GM12878 (cell line): ENCODE results near the gene TBC1D10B. TPM values are rescaled to one million over a fixed set of nuclear protein-coding genes. Genes with fewer than 3 reads are reported as not detected.

Source experiments
- ATAC-seq: fragments of 200-7000 bp; cut with Tn5 transposase; 3 replicates; pipeline ENCODE4 v1.9.1; 2020; ENCODE audit warnings: mild to moderate bottlenecking, moderate library complexity
- BruUV-seq: library from RNA; stranded (reverse); fragments of 400-500 nt; replicated peaks from 2 replicates; lab custom pipeline; 2021; lab: Mats Ljungman, UMichigan
- CTCF ChIA-PET: fragments of 300-600 bp; sonication (Branson Sonifier 250); formaldehyde crosslinking; extraction: SDS; loops from one replicate; lab custom pipeline; 2021; ENCODE audit warnings: inconsistent platforms; lab: Yijun Ruan, JAX
- POLR2A ChIA-PET: fragments of 350-600 bp; formaldehyde crosslinking; extraction: SDS; loops from one replicate; lab custom pipeline; 2021; ENCODE audit warnings: inconsistent platforms; lab: Charles Lee
- RAD21 ChIA-PET: fragments of 300-600 bp; sonication (Branson Sonifier 250); formaldehyde crosslinking; loops from one replicate; lab custom pipeline; 2023; ENCODE audit warnings: antibody characterized with exemption; ENCODE audit not compliant: unreplicated experiment; lab: Charles Lee
- SMC1A ChIA-PET: fragments of 300-600 bp; sonication (Branson Sonifier 250); formaldehyde crosslinking; loops from one replicate; lab custom pipeline; 2023; ENCODE audit not compliant: unreplicated experiment, uncharacterized antibody; lab: Charles Lee
- DNase-seq: peaks from one replicate; pipeline ENCODE4 v3.0.0-alpha.2; 2011; ENCODE audit warnings: low read depth, low spot score
- FAIRE-seq: peaks from 3 replicates; lab custom pipeline; 2011; peaks lifted over from hg19 to GRCh38; lab: Jason Lieb, UNC
- H2AFZ ChIP-seq: 2 replicates; pipeline ENCODE4 v1.6.0; 2011; ENCODE audit warnings: low read depth, low read length, control low read depth; ENCODE audit not compliant: control insufficient read depth
- H3K27ac ChIP-seq: 2 replicates; pipeline ENCODE4 v1.5.1; 2011; ENCODE audit warnings: control low read depth; ENCODE audit not compliant: control insufficient read depth, insufficient read depth
- H3K27me3 ChIP-seq, 2 experiments: replicated peaks in 1 of 2; 2 replicates each; pipeline versions ENCODE4 v1.6.0 to v1.6.1; 2011; ENCODE audit warnings: low read length in 1 of 2; ENCODE audit not compliant: control insufficient read depth in 2 of 2, insufficient read depth in 2 of 2
- H3K36me3 ChIP-seq, 2 experiments: 2 replicates each; pipeline ENCODE4 v1.5.1; 2011; ENCODE audit warnings: low read length in 1 of 2; ENCODE audit not compliant: control insufficient read depth in 2 of 2, insufficient read depth in 2 of 2
- H3K4me1 ChIP-seq: 2 replicates; pipeline ENCODE4 v1.6.1; 2011; ENCODE audit warnings: mild to moderate bottlenecking, low read length, moderate library complexity, mixed read lengths; ENCODE audit not compliant: control insufficient read depth, insufficient read depth
- H3K4me2 ChIP-seq: 2 replicates; pipeline ENCODE4 v1.6.0; 2011; ENCODE audit warnings: control low read depth; ENCODE audit not compliant: control insufficient read depth, insufficient read depth
- H3K4me3 ChIP-seq: fragments of 200-600 bp; sonication (generic); 2 replicates; pipeline ENCODE4 v1.5.1; 2016
- H3K79me2 ChIP-seq: 2 replicates; pipeline ENCODE4 v1.6.0; 2011; ENCODE audit warnings: low read length; ENCODE audit not compliant: control insufficient read depth, insufficient read depth
- H3K9ac ChIP-seq: 2 replicates; pipeline ENCODE4 v1.8.0; 2011; ENCODE audit warnings: low read length, control low read depth, mixed read lengths; ENCODE audit not compliant: control insufficient read depth, insufficient read depth
- H3K9me3 ChIP-seq: replicated peaks from 3 replicates; pipeline ENCODE4 v1.5.1; 2011; ENCODE audit warnings: mild to moderate bottlenecking, low read length; ENCODE audit not compliant: control insufficient read depth, insufficient read depth
- H4K20me1 ChIP-seq: 2 replicates; pipeline ENCODE4 v1.6.0; 2011; ENCODE audit not compliant: control insufficient read depth, insufficient read depth
- ATF3 ChIP-seq: IDR thresholded peaks from 2 replicates; pipeline ENCODE4 v1.6.1; 2011; ENCODE audit warnings: low read depth, mild to moderate bottlenecking, low read length, moderate library complexity, borderline replicate concordance; ENCODE audit errors: extremely low read depth
- CBX5 ChIP-seq: sonication (generic); IDR thresholded peaks from 2 replicates; pipeline ENCODE4 v1.6.1; 2016; ENCODE audit warnings: low read depth, moderate library complexity, mild to moderate bottlenecking, inconsistent platforms
- CHD1 ChIP-seq: IDR thresholded peaks from 2 replicates; pipeline ENCODE4 v1.6.1; 2012; ENCODE audit warnings: low read depth, low read length, improper control_type of control experiment
- ESRRA ChIP-seq: IDR thresholded peaks from 2 replicates; pipeline ENCODE4 v1.6.1; 2012; ENCODE audit warnings: mild to moderate bottlenecking, low read length, improper control_type of control experiment
- EZH2 ChIP-seq: IDR thresholded peaks from 2 replicates; pipeline ENCODE4 v1.6.1; 2012; ENCODE audit warnings: low read depth, mild to moderate bottlenecking, control low read depth, inconsistent platforms, low read length, borderline replicate concordance; ENCODE audit not compliant: control insufficient read depth
- IRF3 ChIP-seq: fragments of 450-650 bp; IDR thresholded peaks from 2 replicates; pipeline ENCODE4 v1.6.1; 2014; ENCODE audit warnings: mild to moderate bottlenecking
- JUND ChIP-seq: IDR thresholded peaks from 2 replicates; pipeline ENCODE4 v1.6.1; 2012; ENCODE audit warnings: low read depth, mild to moderate bottlenecking, low read length, improper control_type of control experiment, moderate library complexity
- MEF2B ChIP-seq: fragments of 450-650 bp; IDR thresholded peaks from 2 replicates; pipeline ENCODE4 v1.6.1; 2018; ENCODE audit warnings: mild to moderate bottlenecking, moderate library complexity; ENCODE audit not compliant: partially characterized antibody, poor library complexity, severe bottlenecking
- NBN ChIP-seq: fragments of 450-650 bp; IDR thresholded peaks from 2 replicates; pipeline ENCODE4 v1.6.1; 2016
- NFIC ChIP-seq: IDR thresholded peaks from 2 replicates; pipeline ENCODE4 v1.6.1; 2012; ENCODE audit warnings: low read depth, mild to moderate bottlenecking, inconsistent platforms, low read length, moderate library complexity
- NFYA ChIP-seq: IDR thresholded peaks from 2 replicates; pipeline ENCODE4 v1.6.1; 2011; ENCODE audit warnings: low read depth, mild to moderate bottlenecking, low read length, improper control_type of control experiment, borderline replicate concordance
- RCOR1 ChIP-seq: conservative IDR thresholded peaks from 2 replicates; pipeline ENCODE4 v1.6.1; 2012; ENCODE audit warnings: low read depth, low read length, improper control_type of control experiment
- SIX5 ChIP-seq: IDR thresholded peaks from 2 replicates; pipeline ENCODE4 v1.6.1; 2011; ENCODE audit warnings: mild to moderate bottlenecking, low read depth, low read length, moderate library complexity; ENCODE audit not compliant: severe bottlenecking
- TAF1 ChIP-seq: IDR thresholded peaks from 2 replicates; pipeline ENCODE4 v1.6.1; 2011; ENCODE audit warnings: mild to moderate bottlenecking, low read depth, low read length, borderline replicate concordance
- YBX1 ChIP-seq: fragments of 450-650 bp; IDR thresholded peaks from 2 replicates; pipeline ENCODE4 v1.6.1; 2016; ENCODE audit warnings: antibody characterized with exemption
- WGBS: methylation state at CpG from one replicate; pipeline ENCODE4 v1.1.6; 2016; ENCODE audit warnings: low lambda C conversion rate; ENCODE audit not compliant: insufficient replicate concordance, insufficient coverage; ENCODE audit errors: missing lambda C conversion rate; 5-methylcytosine and 5-hydroxymethylcytosine counted together
- in situ Hi-C: fragments of 300-500 bp; cut with MboI; formaldehyde crosslinking; loops from 9 replicates; pipeline ENCODE4 v1.14.3; 2018; ENCODE audit warnings: mixed read lengths
- intact Hi-C: fragments of 100-400 bp; cut with micrococcal nuclease; formaldehyde crosslinking; loops from one replicate; pipeline ENCODE4 v1.14.2; 2022; ENCODE audit not compliant: unreplicated experiment
- polyA plus RNA-seq, 11 experiments: library from polyadenylated mRNA; depleted of rRNA in 4 of 11; unstranded in 6 of 11; stranded (reverse) in 5 of 11; fragments of >200 nt; fragmentation: Nextera tagmentation in 4 of 11; fragmentation: Illumina TruSeq in 1 of 11; extraction: Ambion mirVana in 4 of 11; extraction: Trizol in 1 of 11; gene quantifications; 1 replicate in 1 of 11; 2 replicates in 10 of 11; pipeline versions ENCODE4 v1.2.1 to v1.2.3, GENCODE V29; 2011 to 2016; ENCODE audit warnings: inconsistent platforms in 2 of 11, missing spikeins in 2 of 11, low read depth in 1 of 11
- total RNA-seq, 4 experiments: library from RNA; depleted of rRNA in 3 of 4; stranded (reverse); fragments of >200 nt in 3 of 4; fragmentation: Illumina TruSeq in 1 of 4; extraction: Trizol in 1 of 4; gene quantifications; 2 replicates each; pipeline versions ENCODE4 v1.2.1 to v1.2.3, GENCODE V29; 2013 to 2021

Gene TBC1D10B
- total and polyA plus RNA-seq, 10 of the 15 experiments (the other 5 are each of a cell fraction or from before 2014, with no cell fraction given) = 2.2 to 51.2 (median 11.6) TPM

GRCh38 chr16:30380072-30380802 is 9.9 kb upstream of the TBC1D10B start:
- no peak overlapping the region for H3K27ac ChIP-seq
- ChIA-PET RAD21 (interaction anchor here (1.3 to 3.2 kb wide), 2 partner anchors 9 to 28 kb away, joined by 3 to 25 read pairs; partner anchors contain the start of genes TBC1D10B and ZNF771), POLR2A (interaction anchor here (0.5 to 4.3 kb wide), 4 partner anchors 9 to 893 kb away, joined by 4 to 37 read pairs (median 4); partner anchors contain the start of gene TBC1D10B), SMC1A (interaction anchor here (0.6 to 3.3 kb wide), 5 partner anchors 9 to 92 kb away, joined by 3 to 12 read pairs (median 3); partner anchors contain the start of gene ITGAL), CTCF (interaction anchor here (1.0 kb wide), 1 partner anchor 155 kb away, joined by 3 read pairs; no protein-coding TSS in a partner anchor)
- 96% methylated on average over 4 of the region's 4 CpGs for WGBS
- no peaks in the 10 kb centered on the region for H3K9me3 ChIP-seq
- DNase-seq = no peak
- H3K79me2 ChIP-seq = peaks cover 27% of the 10 kb centered on the region
- H3K4me2 ChIP-seq = no peak overlapping the region
- H3K4me1 ChIP-seq = peaks cover 28% of the 10 kb centered on the region
- intact Hi-C loops (no loop called here), in situ Hi-C loops (no loop called here)
- TF ChIP-seq EZH2 (no peak), CBX5 (no peak), JUND (no peak), IRF3 (no peak), NBN (no peak), ATF3 (no peak), MEF2B (no peak), TAF1 (no peak), YBX1 (no peak), SIX5 (no peak), NFYA (no peak), NFIC (no peak), CHD1 (no peak), RCOR1 (no peak), ESRRA (no peak)
- ATAC-seq = no peak
- H3K36me3 ChIP-seq = peaks cover 0 to 4% of the 10 kb centered on the region in 2 experiments; a peak in 2 of 4 replicates
- no TSS peak for BruUV-seq
- no peak overlapping the region for H2AFZ ChIP-seq
- no peak for FAIRE-seq
- no peaks in the 10 kb centered on the region for H3K27me3 ChIP-seq
- H3K9ac ChIP-seq = no peak overlapping the region
- H4K20me1 ChIP-seq = no peaks in the 10 kb centered on the region
- H3K4me3 ChIP-seq = no peak overlapping the region
